CD4-positive, alpha-beta T cell treated with Interleukin-6 for 4 hours (primary cell): Measurements from ENCODE around the gene ADD2.

Source experiments
- DNase-seq: peaks from one replicate; pipeline ENCODE4 v3.0.0-alpha.2; 2020; ENCODE audit warnings: mixed read lengths

ADD2 gene

GRCh38 chr2:70670202-70670601, 97.8 kb downstream of the ADD2 start:
- DNase-seq: no peak

GRCh38 chr2:70668911-70669310, 99.1 kb downstream of the ADD2 start:
- DNase-seq: no peak

DNA sequence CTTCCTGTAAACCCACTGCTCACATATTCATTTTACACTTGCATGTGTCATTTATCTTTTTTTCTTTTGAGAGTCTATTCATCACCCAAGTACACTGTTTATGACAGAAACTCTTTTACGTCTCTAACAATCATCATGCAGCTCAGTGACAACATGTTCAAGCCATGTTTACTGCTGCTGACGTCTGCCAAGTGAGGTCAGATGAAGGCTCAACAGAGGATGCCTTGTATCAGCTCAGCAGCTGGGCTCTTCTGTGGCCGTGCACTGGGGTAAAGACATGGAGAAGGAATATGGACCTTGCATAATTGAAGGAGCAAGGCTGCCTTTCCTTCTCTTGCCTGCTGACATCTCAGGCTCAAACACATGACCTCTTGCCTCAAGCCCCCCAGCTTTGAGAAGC, 99.6 kb downstream of the ADD2 start:
- no peak for DNase-seq

DNA sequence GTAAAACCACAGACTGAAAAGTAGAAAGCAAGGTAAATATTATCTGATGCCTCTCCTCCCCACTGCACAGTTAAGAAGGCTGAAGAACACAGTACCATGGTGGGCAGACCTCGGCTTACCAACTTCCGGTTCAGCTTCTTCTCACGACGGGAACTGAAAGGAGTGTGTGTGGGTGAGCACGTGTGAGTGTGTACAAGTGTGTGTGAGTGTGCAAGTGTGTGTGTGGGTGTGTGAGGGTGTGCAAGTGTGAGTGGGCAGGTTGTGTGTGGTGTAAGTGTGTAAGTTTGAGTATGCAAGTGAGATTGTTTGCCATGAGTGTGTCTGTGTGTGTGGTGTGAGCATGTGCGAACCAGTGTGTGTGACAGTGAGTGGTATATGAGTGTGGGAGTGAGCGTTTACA, 103.5 kb downstream of the ADD2 start:
- peak; percentile 51 for DNase-seq

DNA sequence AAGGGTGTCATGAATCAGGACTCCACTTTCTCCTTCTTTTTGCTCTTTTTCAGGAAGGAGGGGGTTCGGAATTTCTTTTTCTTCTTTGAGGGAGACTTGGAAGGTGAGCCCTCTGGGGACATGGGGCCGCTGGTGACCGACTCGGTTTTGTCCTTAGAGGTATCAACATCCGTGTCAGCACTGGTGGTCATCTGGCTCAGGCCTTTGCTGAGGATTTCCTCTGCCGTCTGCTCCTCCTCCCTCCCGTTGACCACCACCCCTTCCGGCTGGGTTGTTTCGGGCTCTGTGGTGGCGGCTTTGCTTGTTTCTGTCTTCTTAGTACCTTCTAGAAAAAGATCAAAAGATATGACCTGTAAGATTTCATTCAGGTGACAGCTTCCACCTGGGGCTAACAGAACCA, 104.6 kb downstream of the ADD2 start:
- no peak for DNase-seq

GRCh38 chr2:70659551-70659950, 108.4 kb downstream of the ADD2 start:
- DNase-seq: no peak

GRCh38 chr2:70658476-70658875, 109.5 kb downstream of the ADD2 start:
- no peak for DNase-seq

GRCh38 chr2:70657246-70657645, 110.8 kb downstream of the ADD2 start:
- no peak for DNase-seq

DNA sequence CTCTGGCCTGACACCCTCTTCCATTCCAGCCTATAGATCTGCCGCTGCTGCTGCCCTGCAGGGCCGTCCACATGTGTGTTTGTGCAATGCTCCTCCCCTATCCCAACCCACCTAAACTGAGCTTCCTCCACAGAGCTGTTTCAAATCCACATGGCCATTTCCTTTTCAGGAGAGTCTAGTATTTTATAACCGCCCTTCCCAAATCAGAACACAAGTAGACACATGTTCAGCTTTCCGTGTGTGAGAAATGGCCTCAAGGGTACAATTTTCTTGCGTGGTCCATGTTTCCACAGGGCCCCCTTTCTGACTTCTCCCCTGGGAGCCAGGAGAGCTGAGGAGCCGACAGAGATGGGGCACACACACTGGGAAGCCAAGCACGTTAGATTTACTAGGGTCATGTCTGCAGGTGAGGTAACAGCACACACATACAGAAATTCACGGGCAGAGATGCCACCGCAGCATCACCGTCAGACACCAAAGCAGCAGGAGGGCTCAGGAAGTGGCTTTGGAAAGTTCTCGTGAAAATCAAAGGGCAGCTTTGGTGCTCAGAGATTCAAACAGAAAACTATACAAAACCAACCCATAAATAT, 111.5 kb downstream of the ADD2 start:
- peak; percentile 68 for DNase-seq

DNA sequence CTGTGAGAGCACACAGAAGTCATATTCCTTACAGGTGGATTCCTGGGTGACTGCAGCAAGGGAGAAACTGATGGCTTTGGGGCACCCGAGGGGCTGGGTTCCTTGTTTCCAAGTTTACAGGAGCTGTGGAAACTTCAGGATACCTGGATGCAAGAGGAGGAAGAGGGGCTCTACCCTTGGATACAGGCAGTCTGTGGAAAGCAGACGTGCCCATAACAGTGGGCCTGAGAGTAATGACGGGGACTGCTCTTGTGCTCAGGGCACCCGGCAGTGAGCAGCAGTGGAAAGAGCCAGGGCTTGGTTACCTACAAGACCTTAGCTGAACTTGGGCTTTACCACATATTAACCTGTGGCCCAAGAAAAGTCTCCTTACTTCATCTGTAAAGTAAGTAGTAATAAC, 112.2 kb downstream of the ADD2 start:
- no peak for DNase-seq

GRCh38 chr2:70655211-70655610, 112.8 kb downstream of the ADD2 start:
- DNase-seq: peak; percentile 19

DNA sequence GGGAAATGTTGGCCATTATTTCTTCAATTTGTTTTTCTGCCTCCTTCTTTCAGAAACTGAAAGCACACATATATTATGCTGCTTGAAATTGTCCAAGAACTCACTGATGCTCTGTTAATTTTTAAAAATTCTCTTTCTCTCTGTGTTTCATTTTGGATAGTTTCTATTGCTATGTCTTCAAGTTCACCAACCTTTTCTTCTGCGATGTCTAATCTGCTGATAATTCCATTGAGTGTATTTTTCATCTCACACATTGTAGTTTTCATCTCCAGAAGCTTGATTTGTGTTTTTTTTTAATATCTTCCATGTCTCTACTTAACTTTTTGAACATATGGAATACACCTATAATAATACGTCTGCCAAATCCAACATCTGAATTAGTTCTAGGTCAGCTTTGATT, 116.3 kb downstream of the ADD2 start:
- DNase-seq: no peak

DNA sequence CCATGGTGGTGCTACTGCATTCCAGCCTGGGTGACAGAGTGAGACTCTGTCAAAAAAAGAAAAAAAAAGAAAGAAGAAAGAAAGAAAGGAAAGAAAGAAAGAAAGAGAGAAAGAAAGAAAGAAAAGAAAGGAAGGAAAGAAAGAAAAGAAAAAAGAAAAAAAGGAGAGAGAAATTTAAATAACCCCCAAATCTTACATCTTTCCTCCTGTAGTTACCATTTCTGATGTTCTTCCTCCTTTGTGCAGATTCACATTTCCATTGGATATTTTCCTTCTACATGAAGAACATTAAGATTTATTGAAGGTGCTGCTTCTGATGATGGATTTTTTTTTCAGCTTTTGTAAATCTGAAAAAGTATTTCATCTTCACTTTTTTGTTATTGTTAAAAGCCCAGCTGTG, 117.0 kb downstream of the ADD2 start:
- DNase-seq: no peak

DNA sequence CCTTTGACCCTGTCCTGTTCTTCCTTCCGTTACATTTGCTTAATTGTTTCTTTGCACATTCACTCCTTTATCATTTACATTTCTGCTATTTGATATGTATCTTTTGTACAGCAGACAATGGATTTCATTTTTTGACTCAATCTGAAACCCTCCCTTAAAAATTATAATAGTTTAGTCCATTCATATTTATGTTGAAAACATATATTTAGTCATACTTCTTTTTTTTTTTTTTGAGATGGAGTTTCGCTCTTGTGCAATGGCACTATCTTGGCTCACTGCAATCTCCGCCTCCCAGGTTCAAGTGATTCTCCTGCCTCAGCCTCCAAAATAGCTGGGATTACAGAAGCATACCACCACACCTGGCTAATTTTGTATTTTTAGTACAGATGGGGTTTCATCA, 119.0 kb downstream of the ADD2 start:
- DNase-seq: no peak

GRCh38 chr2:70647873-70648481, 120.0 kb downstream of the ADD2 start:
- peak; percentile 83 for DNase-seq

GRCh38 chr2:70646420-70646818, 121.6 kb downstream of the ADD2 start:
- no peak for DNase-seq

- DNase-seq: peak; percentile 10
Measured at GRCh38 chr2:70645733-70646419, 122.1 kb downstream of the ADD2 start.

DNA sequence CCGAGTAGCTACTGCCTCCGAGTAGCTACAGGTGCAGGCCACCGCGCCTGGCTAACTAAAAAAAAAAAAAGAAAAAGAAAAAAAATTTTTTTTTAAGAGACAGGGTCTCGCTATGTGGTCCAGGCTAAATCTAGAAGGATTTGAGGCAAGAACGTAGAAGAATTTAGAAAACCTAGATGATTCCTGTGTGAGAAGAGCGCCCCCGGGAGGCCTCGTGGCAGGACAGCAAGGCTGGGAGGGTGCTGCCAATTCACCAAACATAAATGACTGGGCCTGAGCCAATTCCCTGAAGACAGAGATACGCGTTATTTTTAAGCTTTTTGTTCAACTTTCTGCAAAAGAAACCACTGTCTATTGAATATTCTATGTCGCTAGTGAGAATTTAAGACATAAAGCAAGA, 124.3 kb downstream of the ADD2 start:
- peak; percentile 58 for DNase-seq

GRCh38 chr2:70641263-70641784, 126.7 kb downstream of the ADD2 start:
- DNase-seq: no peak

- DNase-seq: peak; percentile 42
Measured at GRCh38 chr2:70639841-70640436, 128.1 kb downstream of the ADD2 start.

GRCh38 chr2:70638561-70638960, 129.4 kb downstream of the ADD2 start:
- DNase-seq: no peak

GRCh38 chr2:70633508-70633907, 134.5 kb downstream of the ADD2 start:
- no peak for DNase-seq

DNA sequence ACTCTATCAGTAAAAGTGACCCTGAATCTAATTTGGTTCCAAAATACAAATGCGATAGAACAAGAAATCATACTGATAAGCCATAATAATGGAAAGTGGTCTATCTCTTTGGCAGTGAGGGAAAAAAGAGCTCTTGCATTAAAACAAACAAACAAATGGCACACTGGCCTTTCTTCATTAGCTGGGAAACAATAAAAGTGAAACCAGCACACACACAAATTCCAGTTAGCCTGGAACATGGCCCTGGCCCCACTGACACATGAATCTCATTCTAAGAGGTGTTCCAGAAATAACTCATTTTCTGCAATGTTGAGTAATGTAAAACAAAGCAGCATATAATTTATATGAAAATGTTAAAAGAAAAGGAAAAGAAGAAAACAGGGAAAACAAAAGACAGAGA, 135.0 kb downstream of the ADD2 start:
- no peak for DNase-seq

DNA sequence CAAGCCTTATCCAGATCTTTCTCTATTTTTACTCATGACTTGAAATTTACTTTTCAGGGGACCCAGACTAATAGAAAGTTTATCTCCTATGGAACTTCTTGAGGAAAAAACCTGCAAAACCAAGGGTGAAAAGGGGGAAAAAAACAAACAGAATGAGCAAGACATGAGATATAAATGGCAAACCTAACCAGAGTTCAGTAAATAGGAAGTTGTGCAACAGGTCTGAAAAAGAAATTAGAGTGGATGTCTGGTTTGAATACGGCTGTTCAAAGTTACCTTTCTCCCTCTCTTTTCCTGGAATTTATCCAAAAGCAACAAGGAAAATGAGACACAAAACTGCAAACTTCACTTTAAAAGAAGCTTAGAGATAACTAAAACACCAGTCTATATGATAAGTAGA, 135.6 kb downstream of the ADD2 start:
- no peak for DNase-seq
